ENCODE results near the gene MMP14.

Gene MMP14

DNA sequence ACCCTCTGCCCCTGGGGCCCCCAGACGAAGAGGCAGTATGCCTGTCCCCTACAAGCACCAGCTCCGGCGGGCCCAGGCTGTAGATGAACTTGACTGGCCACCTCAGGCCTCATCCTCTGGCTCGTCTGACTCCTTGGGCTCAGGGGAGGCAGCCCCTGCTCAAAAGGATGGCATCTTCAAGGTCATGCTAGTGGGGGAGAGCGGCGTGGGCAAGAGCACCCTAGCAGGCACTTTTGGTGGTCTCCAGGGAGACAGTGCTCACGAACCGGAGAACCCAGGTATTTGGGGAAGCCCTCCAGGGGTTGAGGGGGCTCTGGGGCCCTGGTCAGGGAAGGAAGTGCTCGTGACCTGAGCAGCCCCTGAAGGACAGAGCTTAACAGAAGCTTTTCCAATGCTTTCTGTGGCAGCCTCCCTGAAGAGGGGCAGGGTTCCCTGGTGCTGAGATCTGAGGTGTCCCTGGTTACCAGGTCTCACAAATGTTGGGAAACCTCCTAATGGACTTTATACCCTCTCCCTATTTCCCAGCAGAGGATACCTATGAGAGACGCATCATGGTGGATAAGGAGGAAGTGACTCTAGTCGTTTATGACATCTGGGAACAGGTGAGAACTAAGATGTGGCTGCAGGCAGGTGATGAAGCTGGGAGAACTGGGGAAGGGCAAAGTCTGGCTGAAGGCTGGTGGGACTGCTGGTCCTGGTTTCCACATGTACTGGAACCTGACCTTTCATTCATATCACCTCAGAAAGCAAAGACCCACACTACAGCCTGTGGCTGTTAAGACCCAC is 48.5 kb downstream of the MMP14 start:
- no peak for DNase-seq (ENCODE audit: low spot score)

DNA sequence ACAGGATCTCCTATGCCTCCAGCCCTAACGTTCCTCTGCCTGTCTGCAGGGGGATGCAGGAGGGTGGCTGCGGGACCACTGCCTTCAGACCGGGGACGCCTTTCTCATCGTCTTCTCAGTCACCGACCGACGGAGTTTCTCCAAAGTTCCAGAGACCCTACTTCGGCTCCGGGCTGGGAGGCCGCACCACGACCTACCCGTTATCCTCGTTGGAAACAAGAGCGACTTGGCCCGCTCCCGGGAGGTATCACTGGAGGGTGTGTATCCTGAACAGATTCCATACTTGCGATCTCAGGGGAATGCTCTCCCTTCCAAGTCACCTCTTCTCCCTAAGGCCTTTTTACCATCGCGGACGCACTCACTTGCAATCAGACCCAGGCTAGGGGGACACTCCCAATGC is 49.6 kb downstream of the MMP14 start:
- DNase-seq (ENCODE audit: low spot score): no peak

DNA sequence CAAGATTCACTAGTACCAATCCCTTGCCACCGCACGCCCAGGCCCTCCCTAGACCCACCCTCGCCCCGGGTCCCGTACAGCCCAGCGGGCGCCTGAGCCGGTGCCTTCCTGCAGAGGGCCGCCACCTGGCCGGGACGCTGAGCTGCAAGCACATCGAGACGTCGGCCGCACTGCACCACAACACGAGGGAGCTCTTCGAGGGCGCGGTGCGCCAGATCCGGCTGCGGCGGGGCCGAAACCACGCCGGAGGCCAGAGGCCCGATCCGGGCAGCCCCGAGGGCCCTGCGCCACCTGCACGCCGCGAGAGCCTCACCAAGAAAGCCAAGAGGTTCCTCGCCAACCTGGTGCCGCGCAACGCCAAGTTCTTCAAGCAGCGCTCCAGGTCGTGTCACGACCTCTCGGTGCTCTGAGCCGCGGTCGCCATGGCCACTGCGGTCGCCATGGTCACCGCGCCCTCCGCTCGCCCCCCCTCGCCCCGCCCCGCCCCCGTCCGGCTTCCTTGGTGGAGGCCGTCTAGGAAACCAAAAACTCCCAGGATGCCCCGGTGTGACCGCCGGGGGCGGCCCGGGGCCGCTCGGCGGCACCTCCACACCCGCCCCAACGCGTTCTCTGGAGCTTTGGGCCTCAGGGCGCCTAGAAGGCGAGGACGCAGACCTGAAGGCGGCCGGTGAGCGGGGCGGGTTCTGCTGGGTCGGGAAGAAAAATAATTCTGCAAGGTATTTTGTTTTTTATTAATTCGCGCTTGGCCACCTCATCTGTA is 50.3 kb downstream of the MMP14 start:
- peak; percentile 83 for DNase-seq (ENCODE audit: low spot score)

DNA sequence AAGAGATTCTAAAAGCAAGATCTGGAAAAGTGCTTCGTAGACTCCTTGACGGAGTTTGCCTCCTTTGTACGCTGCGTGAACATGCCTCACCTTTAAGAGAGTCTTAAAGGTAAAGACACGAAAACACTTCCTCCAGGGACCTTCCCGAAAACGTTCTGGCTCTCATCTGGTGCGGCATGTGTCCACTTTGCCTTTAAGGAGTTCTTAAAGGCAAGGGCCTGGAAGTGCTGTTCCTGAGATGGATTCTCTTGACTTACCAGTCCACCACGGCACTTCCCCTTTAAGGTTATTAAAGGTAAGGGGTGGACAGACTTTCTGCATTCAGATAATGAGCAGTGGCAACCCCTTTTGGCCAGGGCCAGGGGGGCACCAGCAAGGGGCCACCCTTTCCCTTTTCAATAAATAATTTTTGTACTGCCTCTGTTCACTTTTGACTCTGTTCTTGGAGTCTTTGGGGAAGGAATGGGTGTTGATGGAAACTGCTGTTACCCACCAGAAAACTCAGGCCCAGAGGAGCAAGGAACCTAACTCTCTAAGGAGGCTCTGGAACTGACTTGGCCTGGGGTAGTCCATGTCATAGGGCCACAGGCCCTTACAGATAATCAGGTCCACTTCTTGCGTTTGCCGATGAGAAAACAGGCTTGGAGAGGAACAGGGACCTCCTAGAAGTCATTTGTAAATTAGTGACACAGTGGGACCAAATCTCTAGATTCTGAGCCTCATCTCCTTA is 51.0 kb downstream of the MMP14 start:
- peak; percentile 59 for DNase-seq (ENCODE audit: low spot score)

DNA sequence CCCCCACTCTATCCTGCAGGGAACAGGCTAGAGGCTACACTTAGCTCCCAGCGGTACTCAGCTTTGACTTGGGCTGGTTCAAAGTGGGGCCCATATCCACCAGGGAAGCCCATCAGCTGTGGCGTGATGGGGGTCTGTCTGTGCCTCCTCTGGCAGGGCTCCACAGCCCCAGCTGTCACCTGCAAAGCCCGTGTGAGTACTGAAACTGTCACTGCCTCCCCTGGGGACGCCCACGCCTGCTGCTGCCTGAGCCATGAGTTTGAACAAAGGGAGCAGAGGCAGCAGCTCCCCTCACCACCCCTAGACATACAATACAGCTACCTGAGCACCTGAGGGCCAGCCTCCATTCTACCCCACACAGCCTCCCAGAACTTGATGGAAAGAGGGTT is 51.6 kb downstream of the MMP14 start:
- peak; percentile 9 for DNase-seq (ENCODE audit: low spot score)

DNA sequence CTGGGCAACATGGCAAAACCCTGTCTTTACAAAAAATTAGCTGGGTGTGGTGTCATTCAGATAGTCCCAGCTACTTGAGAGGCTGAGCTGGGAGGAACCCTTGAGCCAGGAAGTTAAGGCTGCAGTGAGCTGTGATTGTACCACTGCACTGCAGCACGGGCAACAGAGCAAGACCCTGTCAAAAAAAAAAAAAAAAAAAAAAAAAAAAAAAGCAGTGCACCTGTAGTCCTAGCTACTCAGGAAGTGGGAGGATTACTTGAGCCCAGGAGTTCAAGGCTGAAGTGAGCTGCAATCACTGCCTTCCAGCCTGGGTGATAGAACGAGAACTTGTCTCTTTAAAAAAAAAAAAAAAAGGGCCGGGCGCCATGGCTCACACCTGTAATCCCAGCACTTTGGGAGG is 52.3 kb downstream of the MMP14 start:
- DNase-seq (ENCODE audit: low spot score): peak; percentile 46

DNA sequence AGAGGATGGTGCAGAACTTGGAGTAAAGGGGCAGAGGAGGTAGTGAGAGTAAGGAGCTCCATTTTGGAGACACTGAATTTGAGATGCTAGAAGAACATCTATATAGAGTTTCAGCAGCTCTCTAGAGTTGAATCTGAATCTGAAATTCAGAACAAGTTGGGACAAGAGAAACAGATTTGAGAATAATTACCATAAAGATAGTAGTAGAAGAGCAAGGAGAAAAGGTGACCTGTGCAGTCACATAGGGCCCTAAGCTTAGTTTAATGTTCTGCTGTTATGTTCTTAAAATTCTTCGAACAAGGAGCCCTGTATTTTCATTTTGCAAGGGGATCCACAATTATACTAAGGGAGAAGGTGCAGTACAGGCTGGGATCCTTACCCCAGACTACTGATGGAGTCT is 54.0 kb downstream of the MMP14 start:
- DNase-seq (ENCODE audit: low spot score): no peak

DNA sequence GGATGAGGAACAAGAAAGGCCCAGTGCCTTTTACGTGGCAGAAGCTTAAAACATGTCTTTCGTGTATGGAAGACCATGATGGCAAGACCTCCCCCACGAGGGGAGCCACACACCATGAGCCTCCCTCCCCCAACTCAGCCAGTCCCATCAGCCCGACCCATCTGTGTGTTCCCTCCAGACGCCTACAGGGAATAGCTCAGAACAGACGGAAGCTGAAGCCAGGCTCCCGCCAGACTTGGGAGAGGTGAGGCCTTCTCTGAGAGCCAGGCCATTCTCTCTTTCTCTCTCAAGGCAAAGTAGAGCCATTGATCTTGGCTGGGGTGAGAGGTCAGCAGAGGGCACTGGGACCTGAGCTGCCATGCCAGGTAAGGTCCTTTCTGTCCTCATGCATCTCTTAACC is 56.1 kb downstream of the MMP14 start:
- no peak for DNase-seq (ENCODE audit: low spot score)

DNA sequence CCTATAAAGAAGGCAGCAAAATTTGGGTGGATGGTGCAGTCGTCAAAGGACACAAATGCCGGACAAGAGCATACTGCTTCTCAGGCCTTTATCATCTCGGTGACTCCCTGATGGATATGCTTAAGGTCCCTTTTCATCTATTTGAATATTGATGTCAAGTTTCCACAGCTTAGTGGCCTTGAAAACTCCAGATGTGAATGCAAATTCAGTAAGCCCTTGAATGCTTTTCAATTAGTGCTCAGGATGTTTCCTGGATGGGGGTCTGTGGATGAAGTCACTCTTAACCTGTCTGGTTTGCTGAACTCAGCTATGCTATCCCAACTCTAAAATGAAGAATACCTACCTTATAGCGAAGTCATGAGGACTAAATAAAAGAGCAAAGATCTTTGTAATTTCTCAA is 57.3 kb downstream of the MMP14 start:
- no peak for DNase-seq (ENCODE audit: low spot score)

DNA sequence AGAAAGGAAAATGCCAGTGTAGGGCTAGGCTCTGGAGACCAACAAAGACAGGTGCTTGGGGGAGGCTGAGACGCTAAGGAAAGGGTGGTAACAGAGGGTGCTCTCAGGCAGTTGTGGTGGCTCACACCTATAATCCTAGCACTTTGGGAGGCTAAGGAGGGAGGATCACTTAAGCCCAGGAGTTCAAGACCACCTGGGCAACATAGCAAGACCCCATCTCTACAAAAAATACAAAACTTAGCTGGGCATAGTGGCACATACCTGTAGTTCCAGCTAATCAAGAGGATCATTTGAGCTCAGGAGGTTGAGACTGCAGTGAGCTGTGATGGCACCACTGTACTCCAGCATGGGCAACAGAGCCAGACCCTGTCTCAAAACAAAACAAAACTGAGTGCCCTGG is 59.0 kb downstream of the MMP14 start:
- DNase-seq (ENCODE audit: low spot score): no peak

DNA sequence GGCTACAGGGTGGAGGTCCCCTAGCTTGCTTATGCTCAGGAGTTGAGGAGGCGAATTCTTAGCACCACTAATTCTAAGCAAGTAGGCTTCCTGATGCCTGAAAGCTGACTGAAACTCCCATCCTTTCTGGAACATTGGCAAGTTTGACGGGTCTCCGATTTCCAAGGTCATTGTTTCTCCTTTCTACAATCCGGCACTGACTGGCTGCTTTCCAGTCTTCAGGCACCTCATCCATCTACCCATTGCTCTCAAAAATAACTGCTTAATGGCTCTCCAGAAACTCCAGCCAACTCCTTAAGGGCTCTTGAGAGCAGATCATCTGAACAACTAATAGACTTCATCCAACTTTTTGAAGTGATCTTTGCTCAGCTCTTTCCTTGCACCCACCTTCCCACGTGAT is 60.0 kb downstream of the MMP14 start:
- no peak for DNase-seq (ENCODE audit: low spot score)

DNA sequence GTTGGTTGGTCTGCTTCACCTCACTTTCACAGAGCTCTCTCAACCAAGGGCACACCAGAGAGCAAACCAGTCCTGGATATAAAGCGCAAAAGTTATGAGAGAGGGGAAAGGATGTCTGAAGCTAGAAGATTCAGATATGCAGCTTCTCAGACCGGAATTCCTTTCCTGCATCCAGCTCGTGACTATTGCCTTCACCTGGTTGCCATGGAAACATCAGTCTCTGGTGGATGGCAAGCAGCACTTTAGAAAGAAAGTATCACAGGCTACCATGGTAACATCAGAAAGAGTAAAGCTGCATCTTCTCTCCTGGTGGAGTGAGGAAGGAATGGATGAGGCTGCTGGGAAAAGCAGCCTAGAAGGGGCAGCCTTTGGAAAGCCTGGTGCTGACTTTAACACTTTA is 60.4 kb downstream of the MMP14 start:
- no peak for DNase-seq (ENCODE audit: low spot score)

DNA sequence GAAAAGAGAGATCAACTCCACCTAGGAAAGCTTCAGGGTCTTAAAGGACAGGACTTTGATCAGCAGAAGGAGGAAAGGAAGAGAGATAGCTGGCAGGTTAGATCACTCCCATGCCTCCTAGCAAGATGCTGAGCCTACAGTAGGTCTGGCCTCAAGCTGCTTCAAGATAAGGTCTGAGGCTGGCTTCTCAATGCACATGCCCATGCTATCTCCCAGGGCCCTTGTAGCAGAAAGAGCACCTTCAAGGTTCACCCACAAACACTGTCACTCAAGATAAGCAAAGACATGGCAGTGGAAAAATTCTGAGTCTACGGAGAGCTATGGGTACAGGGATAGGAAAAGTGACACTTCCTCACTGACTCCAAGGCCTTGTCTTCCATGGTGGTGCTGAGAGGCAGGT is 61.0 kb downstream of the MMP14 start:
- DNase-seq (ENCODE audit: low spot score): no peak
